IMR-90 (cell line): ENCODE measurements around the gene ADAP1. TPM values are rescaled to one million over a fixed set of nuclear protein-coding genes. Genes with fewer than 3 reads are reported as not detected.

Source experiments
- ATAC-seq: fragments of 200-7000 bp; cut with Tn5 transposase; 2 replicates; pipeline ENCODE4 v1.9.1; 2020; ENCODE audit warnings: low read depth, mild to moderate bottlenecking, moderate library complexity
- BruUV-seq: library from RNA; stranded (reverse); fragments of 400-500 nt; replicated peaks from 2 replicates; lab custom pipeline; 2021; lab: Mats Ljungman, UMichigan
- CTCF ChIA-PET: fragments of 300-600 bp; formaldehyde crosslinking; extraction: SDS; loops from one replicate; lab custom pipeline; 2021; ENCODE audit warnings: antibody characterized with exemption; lab: Yijun Ruan, JAX
- POLR2A ChIA-PET: fragments of 300-600 bp; sonication (Branson Sonifier 250); formaldehyde crosslinking; loops from one replicate; lab custom pipeline; 2022; ENCODE audit warnings: antibody characterized with exemption; ENCODE audit not compliant: unreplicated experiment; lab: Charles Lee
- DNase-seq: peaks from one replicate; pipeline ENCODE4 v3.0.0; 2013
- H2AFZ ChIP-seq: replicated peaks from 2 replicates; pipeline ENCODE3; 2013; ENCODE audit warnings: low read length, mild to moderate bottlenecking; ENCODE audit not compliant: poor library complexity
- H2AK5ac ChIP-seq: 2 replicates; pipeline ENCODE4 v1.6.1; 2013; ENCODE audit warnings: low read depth, low read length, inconsistent platforms
- H2AK9ac ChIP-seq: replicated peaks from 2 replicates; pipeline ENCODE3; 2013; ENCODE audit warnings: mild to moderate bottlenecking, low read depth, low read length, moderate library complexity; ENCODE audit not compliant: poor library complexity
- H2BK120ac ChIP-seq: 2 replicates; pipeline ENCODE4 v1.6.1; 2013; ENCODE audit warnings: low read depth, low read length, inconsistent platforms
- H2BK15ac ChIP-seq: 3 replicates; pipeline ENCODE4 v1.6.1; 2013; ENCODE audit warnings: low read depth, low read length, inconsistent platforms
- H2BK20ac ChIP-seq: 2 replicates; pipeline ENCODE4 v1.6.1; 2013; ENCODE audit warnings: low read depth, mild to moderate bottlenecking, inconsistent platforms, low read length, moderate library complexity
- H2BK5ac ChIP-seq: 2 replicates; pipeline ENCODE4 v1.6.1; 2013; ENCODE audit warnings: mild to moderate bottlenecking, low read depth, low read length, inconsistent platforms; ENCODE audit not compliant: poor library complexity, severe bottlenecking
- H3K14ac ChIP-seq: replicated peaks from 2 replicates; pipeline ENCODE4 v1.6.1; 2013; ENCODE audit warnings: low read depth, low read length, inconsistent platforms
- H3K18ac ChIP-seq: 2 replicates; pipeline ENCODE4 v1.6.1; 2013; ENCODE audit warnings: low read depth, low read length, control low read depth
- H3K23ac ChIP-seq: 2 replicates; pipeline ENCODE4 v1.6.1; 2013; ENCODE audit warnings: low read depth, low read length, inconsistent platforms
- H3K27ac ChIP-seq: 2 replicates; pipeline ENCODE4 v1.5.1; 2013; ENCODE audit warnings: mild to moderate bottlenecking, control low read depth, low read length; ENCODE audit not compliant: insufficient read depth
- H3K27me3 ChIP-seq: 2 replicates; pipeline ENCODE4 v1.6.1; 2013; ENCODE audit warnings: low read length; ENCODE audit not compliant: control insufficient read depth, insufficient read depth
- H3K36me3 ChIP-seq: 2 replicates; pipeline ENCODE4 v1.6.1; 2013; ENCODE audit warnings: low read length, mixed read lengths; ENCODE audit not compliant: control insufficient read depth, insufficient read depth
- H3K4ac ChIP-seq: 2 replicates; pipeline ENCODE4 v1.6.1; 2013; ENCODE audit warnings: low read depth, low read length, inconsistent platforms
- H3K4me1 ChIP-seq: 2 replicates; pipeline ENCODE4 v1.6.1; 2013; ENCODE audit warnings: low read length, mixed read lengths; ENCODE audit not compliant: control insufficient read depth, insufficient read depth
- H3K4me2 ChIP-seq: 2 replicates; pipeline ENCODE4 v1.6.1; 2013; ENCODE audit warnings: low read depth, mild to moderate bottlenecking, control low read depth, low read length, moderate library complexity
- H3K4me3 ChIP-seq: 2 replicates; pipeline ENCODE4 v1.5.1; 2013; ENCODE audit warnings: low read depth, mild to moderate bottlenecking, control low read depth, low read length, moderate library complexity; ENCODE audit not compliant: insufficient read depth
- H3K56ac ChIP-seq: 2 replicates; pipeline ENCODE4 v1.6.1; 2013; ENCODE audit warnings: low read length, inconsistent platforms; ENCODE audit not compliant: insufficient read depth; ENCODE audit errors: extremely low read depth
- H3K79me1 ChIP-seq, 2 experiments: 2 replicates each; pipeline ENCODE4 v1.6.1; 2013; ENCODE audit warnings: low read length in 2 of 2, inconsistent platforms in 1 of 2, low read depth in 1 of 2
- H3K9ac ChIP-seq: 2 replicates; pipeline ENCODE4 v1.6.1; 2013; ENCODE audit warnings: low read depth, low read length, control low read depth
- H3K9me1 ChIP-seq: 2 replicates; pipeline ENCODE4 v1.6.1; 2013; ENCODE audit warnings: low read length, inconsistent platforms; ENCODE audit not compliant: insufficient read depth
- H3K9me3 ChIP-seq: 2 replicates; pipeline ENCODE4 v1.6.1; 2013; ENCODE audit warnings: low read length; ENCODE audit not compliant: control insufficient read depth, insufficient read depth
- H4K20me1 ChIP-seq: 2 replicates; pipeline ENCODE4 v1.6.1; 2013; ENCODE audit warnings: low read length, inconsistent platforms; ENCODE audit not compliant: insufficient read depth
- H4K5ac ChIP-seq: 2 replicates; pipeline ENCODE4 v1.6.1; 2013; ENCODE audit warnings: mild to moderate bottlenecking, low read depth, low read length, control low read depth
- H4K8ac ChIP-seq, 2 experiments: 2 replicates each; pipeline ENCODE4 v1.6.1; 2013; ENCODE audit warnings: low read depth in 2 of 2, low read length in 2 of 2, control low read depth in 1 of 2, inconsistent platforms in 1 of 2
- H4K91ac ChIP-seq: 2 replicates; pipeline ENCODE4 v1.6.1; 2013; ENCODE audit warnings: low read depth, low read length, inconsistent platforms; ENCODE audit not compliant: insufficient read depth
- CHD1 ChIP-seq: IDR thresholded peaks from 2 replicates; pipeline ENCODE4 v1.6.1; 2012; ENCODE audit warnings: low read depth, low read length, improper control_type of control experiment
- CTCF ChIP-seq: conservative IDR thresholded peaks from 2 replicates; pipeline ENCODE4 v1.5.1; 2012; ENCODE audit warnings: mild to moderate bottlenecking, low read depth, low read length, improper control_type of control experiment
- ELK1 ChIP-seq: fragments of 150-350 bp; IDR thresholded peaks from 2 replicates; pipeline ENCODE4 v1.6.1; 2016; ENCODE audit warnings: low read depth, mild to moderate bottlenecking, low read length, moderate library complexity, borderline replicate concordance
- FOS ChIP-seq: fragments of 150-350 bp; IDR thresholded peaks from 2 replicates; pipeline ENCODE4 v1.6.1; 2016; ENCODE audit warnings: low read depth, low read length
- MAFK ChIP-seq: IDR thresholded peaks from 2 replicates; pipeline ENCODE4 v1.6.1; 2012; ENCODE audit warnings: low read depth, low read length, improper control_type of control experiment
- MAZ ChIP-seq: IDR thresholded peaks from 2 replicates; pipeline ENCODE4 v1.6.1; 2012; ENCODE audit warnings: low read depth, mild to moderate bottlenecking, low read length, improper control_type of control experiment, moderate library complexity, borderline replicate concordance
- POLR2A ChIP-seq: IDR thresholded peaks from 2 replicates; pipeline ENCODE4 v1.6.1; 2012; ENCODE audit warnings: mild to moderate bottlenecking, low read depth, low read length
- RCOR1 ChIP-seq: IDR thresholded peaks from 2 replicates; pipeline ENCODE4 v1.6.1; 2012; ENCODE audit warnings: mild to moderate bottlenecking, low read length, improper control_type of control experiment; ENCODE audit not compliant: insufficient replicate concordance
- RFX5 ChIP-seq: IDR thresholded peaks from 2 replicates; pipeline ENCODE4 v1.8.0; 2012; ENCODE audit warnings: low read depth, mild to moderate bottlenecking, low read length, moderate library complexity
- WGBS, 2 experiments: methylation state at CpG; one replicate each; pipeline versions ENCODE4 v1.1.5 to v1.1.7; 2013; ENCODE audit warnings: missing lambda C conversion rate in 2 of 2; ENCODE audit not compliant: insufficient read length in 1 of 2; ENCODE audit errors: extremely low coverage in 2 of 2; 5-methylcytosine and 5-hydroxymethylcytosine counted together
- dilution Hi-C: fragments of 300-500 bp; cut with HindIII; formaldehyde crosslinking; loops from one replicate; pipeline ENCODE4 v1.14.3; 2018; ENCODE audit warnings: low sequenced_read_pairs; ENCODE audit not compliant: unreplicated experiment
- in situ Hi-C: fragments of 300-500 bp; cut with MboI; formaldehyde crosslinking; loops from 3 replicates; pipeline ENCODE4 v1.14.3; 2019; ENCODE audit warnings: low sequenced_read_pairs, inconsistent platforms, mixed read lengths
- intact Hi-C: fragments of 100-400 bp; cut with micrococcal nuclease; formaldehyde crosslinking; loops from 2 replicates; pipeline ENCODE4 v1.10.0; 2022
- polyA plus RNA-seq, 3 experiments: library from polyadenylated mRNA; depleted of rRNA; stranded (reverse); fragments of >200 nt; gene quantifications; 2 replicates each; pipeline ENCODE4 v1.2.3, GENCODE V29; 2012; ENCODE audit warnings: low replicate concordance in 1 of 3
- total RNA-seq: library from RNA; depleted of rRNA; stranded (reverse); fragments of >200 nt; gene quantifications from 2 replicates; pipeline ENCODE4 v1.2.3, GENCODE V29; 2012

The ADAP1 gene
- total and polyA plus RNA-seq, 2 of the 4 experiments (the other 2 are of a cell fraction), result 1.4 to 2.0 TPM

- Histone ChIP-seq H3K27me3 (no peaks in the 10 kb centered on the region), H2BK5ac (no peak overlapping the region), H3K27ac (no peak overlapping the region), H3K79me1 (no peaks in the 10 kb centered on the region), H4K91ac (no peak overlapping the region), H3K14ac (no peak overlapping the region), H4K8ac (no peak overlapping the region), H3K4ac (no peak overlapping the region), H3K9me1 (no peaks in the 10 kb centered on the region), H4K20me1 (no peaks in the 10 kb centered on the region), H3K36me3 (no peaks in the 10 kb centered on the region), H2AK9ac (no peak overlapping the region), H2AK5ac (no peak overlapping the region), H2AFZ (no peak overlapping the region), H2BK20ac (no peak overlapping the region), H3K56ac (no peak overlapping the region), H2BK120ac (no peak overlapping the region), H3K9ac (no peak overlapping the region), H3K4me2 (no peak overlapping the region), H2BK15ac (no peak overlapping the region), H4K5ac (no peak overlapping the region), H3K4me1 (peaks cover 7% of the 10 kb centered on the region), H3K9me3 (no peaks in the 10 kb centered on the region), H3K4me3 (no peak overlapping the region), H3K18ac (no peak overlapping the region), H3K23ac (no peak overlapping the region)
- intact Hi-C loops (no loop called here), dilution Hi-C loops (no loop called here), in situ Hi-C loops (no loop called here)
- no peak for DNase-seq
- ChIA-PET POLR2A (no interaction called here), CTCF (no interaction called here)
- no peak for ATAC-seq
- WGBS, 2 experiments, result 88% methylated on average over 7 of the region's 26 CpGs; no CpG with 5 or more reads in 1 of the 2 experiments
- TF ChIP-seq RCOR1 (no peak), MAFK (no peak), CTCF (no peak), ELK1 (no peak), FOS (no peak), CHD1 (no peak), POLR2A (no peak), MAZ (no peak), RFX5 (no peak)
- BruUV-seq, result no TSS peak
These were observed 34.5 kb downstream of the ADAP1 start for GRCh38 chr7:919924-920341.
